Activated CD8-positive, alpha-beta memory T cell treated with anti-CD3 and anti-CD28 coated beads, Interleukin-2, amount 10 ng/mL, durations not matched to agents 7 days and 5 days (primary cell): ENCODE data around the gene FRMD1. TPM values are rescaled to one million over a fixed set of nuclear protein-coding genes. Genes with fewer than 3 reads are reported as not detected.
A peak's percentile ranks its signal among the peaks of the same experiment; 100 is the strongest.

Source experiments
- ATAC-seq: fragments of 150-1000 bp; cut with Tn5 transposase; one replicate; pipeline ENCODE4 v1.10.0; 2021; ENCODE audit warnings: moderate library complexity
- CTCF ChIA-PET: fragments of 350-600 bp; sonication (Branson Sonifier 250); formaldehyde crosslinking; loops from one replicate; lab custom pipeline; 2021; ENCODE audit warnings: antibody characterized with exemption; lab: Charles Lee
- DNase-seq: peaks from one replicate; pipeline ENCODE4 v3.0.0-alpha.2; 2020
- H3K27ac Mint-ChIP-seq: one replicate; pipeline ENCODE4 v1.8.0; 2021; ENCODE audit warnings: mild to moderate bottlenecking, mixed read lengths
- H3K27me3 Mint-ChIP-seq: one replicate; pipeline ENCODE4 v1.8.0; 2021; ENCODE audit warnings: mixed read lengths
- H3K36me3 Mint-ChIP-seq: one replicate; pipeline ENCODE4 v1.8.0; 2021; ENCODE audit warnings: mild to moderate bottlenecking, mixed read lengths
- H3K4me1 Mint-ChIP-seq: one replicate; pipeline ENCODE4 v1.8.0; 2021; ENCODE audit warnings: mixed read lengths
- H3K4me3 Mint-ChIP-seq: one replicate; pipeline ENCODE4 v1.8.0; 2021; ENCODE audit warnings: mild to moderate bottlenecking, moderate library complexity, mixed read lengths
- H3K9me3 Mint-ChIP-seq: one replicate; pipeline ENCODE4 v1.8.0; 2022; ENCODE audit warnings: low read depth, mixed read lengths
- total RNA-seq, 2 experiments: library from RNA; stranded (reverse); gene quantifications; one replicate each; pipeline ENCODE4 v1.2.3, GENCODE V29; 2021

Gene FRMD1
- total RNA-seq, 2 experiments from 2014 or later = not detected

GRCh38 chr6:168119539-168119938 lies 40.5 kb upstream of the FRMD1 start:
- DNase-seq = no peak
- H3K36me3 Mint-ChIP-seq = no peaks in the 10 kb centered on the region
- ATAC-seq = no peak
- no peak overlapping the region for H3K27ac Mint-ChIP-seq
- peaks cover 5% of the 10 kb centered on the region for H3K9me3 Mint-ChIP-seq
- H3K4me3 Mint-ChIP-seq = no peak overlapping the region
- H3K4me1 Mint-ChIP-seq = no peaks in the 10 kb centered on the region
- CTCF ChIA-PET = no interaction called here
- H3K27me3 Mint-ChIP-seq = no peaks in the 10 kb centered on the region

GRCh38 chr6:168118935-168119334 lies 39.9 kb upstream of the FRMD1 start:
- no peaks in the 10 kb centered on the region for H3K4me1 Mint-ChIP-seq

GRCh38 chr6:168117942-168118341 lies 38.9 kb upstream of the FRMD1 start:
- Mint-ChIP-seq H3K4me3 (no peak overlapping the region), H3K27ac (no peak overlapping the region), H3K27me3 (no peaks in the 10 kb centered on the region), H3K9me3 (peaks cover 5% of the 10 kb centered on the region), H3K4me1 (no peaks in the 10 kb centered on the region), H3K36me3 (no peaks in the 10 kb centered on the region)
- CTCF ChIA-PET = interaction anchor here (1.2 kb wide), 1 partner anchor 58 kb away, joined by 3 read pairs; no protein-coding TSS in a partner anchor
- ATAC-seq (no peak), DNase-seq (no peak)

More at GRCh38 chr6:168118935-168119334, 39.9 kb upstream of the FRMD1 start:
- Mint-ChIP-seq H3K4me3 (no peak overlapping the region), H3K9me3 (peaks cover 5% of the 10 kb centered on the region), H3K27ac (no peak overlapping the region), H3K36me3 (no peaks in the 10 kb centered on the region), H3K27me3 (no peaks in the 10 kb centered on the region)
- DNase-seq (peak; percentile 14), ATAC-seq (no peak)
- CTCF ChIA-PET = no interaction called here

- DNase-seq (no peak), ATAC-seq (no peak)
- peaks cover 5% of the 10 kb centered on the region for H3K9me3 Mint-ChIP-seq
- H3K27me3 Mint-ChIP-seq = no peaks in the 10 kb centered on the region
- H3K4me3 Mint-ChIP-seq = no peak overlapping the region
- H3K27ac Mint-ChIP-seq = no peak overlapping the region
- H3K36me3 Mint-ChIP-seq = no peaks in the 10 kb centered on the region
- H3K4me1 Mint-ChIP-seq = no peaks in the 10 kb centered on the region
- CTCF ChIA-PET = interaction anchor here (1.2 kb wide), 1 partner anchor 57 kb away, joined by 3 read pairs; no protein-coding TSS in a partner anchor
Measured at GRCh38 chr6:168116975-168117899, 38.2 kb upstream of the FRMD1 start.

GRCh38 chr6:168116438-168116974 lies 37.5 kb upstream of the FRMD1 start:
- Mint-ChIP-seq H3K27me3 (no peaks in the 10 kb centered on the region), H3K4me1 (no peaks in the 10 kb centered on the region), H3K4me3 (no peak overlapping the region), H3K9me3 (peaks cover 5% of the 10 kb centered on the region), H3K27ac (no peak overlapping the region), H3K36me3 (no peaks in the 10 kb centered on the region)
- ATAC-seq (no peak), DNase-seq (no peak)
- CTCF ChIA-PET = no interaction called here

- Mint-ChIP-seq H3K4me3 (no peak overlapping the region), H3K36me3 (no peaks in the 10 kb centered on the region), H3K27me3 (no peaks in the 10 kb centered on the region), H3K4me1 (no peaks in the 10 kb centered on the region), H3K9me3 (peaks cover 5% of the 10 kb centered on the region), H3K27ac (no peak overlapping the region)
- no peak for DNase-seq
- CTCF ChIA-PET = no interaction called here
- no peak for ATAC-seq
Measured at GRCh38 chr6:168115748-168116437, 36.9 kb upstream of the FRMD1 start.

GRCh38 chr6:168113226-168113625 lies 34.2 kb upstream of the FRMD1 start:
- Mint-ChIP-seq H3K36me3 (no peaks in the 10 kb centered on the region), H3K9me3 (peaks cover 3% of the 10 kb centered on the region), H3K27ac (no peak overlapping the region), H3K27me3 (no peaks in the 10 kb centered on the region), H3K4me3 (no peak overlapping the region), H3K4me1 (no peaks in the 10 kb centered on the region)
- DNase-seq (no peak), ATAC-seq (no peak)
- CTCF ChIA-PET = no interaction called here

- no peaks in the 10 kb centered on the region for H3K27me3 Mint-ChIP-seq
- CTCF ChIA-PET = no interaction called here
- no peak overlapping the region for H3K4me3 Mint-ChIP-seq
- peaks cover 3% of the 10 kb centered on the region for H3K9me3 Mint-ChIP-seq
- ATAC-seq (no peak), DNase-seq (no peak)
- no peaks in the 10 kb centered on the region for H3K4me1 Mint-ChIP-seq
- no peak overlapping the region for H3K27ac Mint-ChIP-seq
- no peaks in the 10 kb centered on the region for H3K36me3 Mint-ChIP-seq
Measured at GRCh38 chr6:168111911-168112310, 32.9 kb upstream of the FRMD1 start.

GRCh38 chr6:168110437-168110836 lies 31.4 kb upstream of the FRMD1 start:
- H3K36me3 Mint-ChIP-seq = no peaks in the 10 kb centered on the region
- no peaks in the 10 kb centered on the region for H3K4me1 Mint-ChIP-seq
- no peaks in the 10 kb centered on the region for H3K27me3 Mint-ChIP-seq
- no peak for ATAC-seq
- H3K9me3 Mint-ChIP-seq = peaks cover under 1% of the 10 kb centered on the region
- CTCF ChIA-PET = no interaction called here
- no peak overlapping the region for H3K4me3 Mint-ChIP-seq
- no peak overlapping the region for H3K27ac Mint-ChIP-seq
- DNase-seq = no peak

GRCh38 chr6:168109171-168109570 lies 30.2 kb upstream of the FRMD1 start:
- Mint-ChIP-seq H3K36me3 (no peaks in the 10 kb centered on the region), H3K9me3 (no peaks in the 10 kb centered on the region), H3K27me3 (peaks cover 5% of the 10 kb centered on the region), H3K4me3 (no peak overlapping the region), H3K27ac (no peak overlapping the region), H3K4me1 (no peaks in the 10 kb centered on the region)
- no peak for ATAC-seq
- no peak for DNase-seq
- CTCF ChIA-PET = interaction anchor here (0.8 kb wide), 1 partner anchor 56 kb away, joined by 3 read pairs; no protein-coding TSS in a partner anchor

- Mint-ChIP-seq H3K4me3 (no peak overlapping the region), H3K9me3 (no peaks in the 10 kb centered on the region), H3K27ac (no peak overlapping the region), H3K27me3 (peaks cover 18% of the 10 kb centered on the region), H3K4me1 (no peaks in the 10 kb centered on the region), H3K36me3 (no peaks in the 10 kb centered on the region)
- DNase-seq = no peak
- CTCF ChIA-PET = no interaction called here
- ATAC-seq = no peak
Measured at GRCh38 chr6:168107191-168107983, 28.4 kb upstream of the FRMD1 start.

- CTCF ChIA-PET = no interaction called here
- H3K36me3 Mint-ChIP-seq = no peaks in the 10 kb centered on the region
- no peaks in the 10 kb centered on the region for H3K9me3 Mint-ChIP-seq
- DNase-seq (no peak), ATAC-seq (no peak)
- H3K4me3 Mint-ChIP-seq = no peak overlapping the region
- H3K4me1 Mint-ChIP-seq = no peaks in the 10 kb centered on the region
- peaks cover 26% of the 10 kb centered on the region for H3K27me3 Mint-ChIP-seq
- no peak overlapping the region for H3K27ac Mint-ChIP-seq
Measured at GRCh38 chr6:168106633-168107005, 27.6 kb upstream of the FRMD1 start.
